Choroid plexus epithelial cell (primary cell): ENCODE data around the gene PLCG2.

Experiments
- DNase-seq: peaks from one replicate; pipeline ENCODE4 v3.0.0-alpha.2; 2010; ENCODE audit warnings: low read depth
- H3K4me3 ChIP-seq: 2 replicates; pipeline ENCODE4 v1.5.1; 2011; ENCODE audit warnings: low read depth, mild to moderate bottlenecking, control low read depth, low read length, moderate library complexity
- CTCF ChIP-seq: conservative IDR thresholded peaks from 2 replicates; pipeline ENCODE4 v1.5.1; 2011; ENCODE audit warnings: low read depth, mild to moderate bottlenecking, control low read depth, inconsistent platforms, low read length, moderate library complexity

Gene PLCG2

DNA sequence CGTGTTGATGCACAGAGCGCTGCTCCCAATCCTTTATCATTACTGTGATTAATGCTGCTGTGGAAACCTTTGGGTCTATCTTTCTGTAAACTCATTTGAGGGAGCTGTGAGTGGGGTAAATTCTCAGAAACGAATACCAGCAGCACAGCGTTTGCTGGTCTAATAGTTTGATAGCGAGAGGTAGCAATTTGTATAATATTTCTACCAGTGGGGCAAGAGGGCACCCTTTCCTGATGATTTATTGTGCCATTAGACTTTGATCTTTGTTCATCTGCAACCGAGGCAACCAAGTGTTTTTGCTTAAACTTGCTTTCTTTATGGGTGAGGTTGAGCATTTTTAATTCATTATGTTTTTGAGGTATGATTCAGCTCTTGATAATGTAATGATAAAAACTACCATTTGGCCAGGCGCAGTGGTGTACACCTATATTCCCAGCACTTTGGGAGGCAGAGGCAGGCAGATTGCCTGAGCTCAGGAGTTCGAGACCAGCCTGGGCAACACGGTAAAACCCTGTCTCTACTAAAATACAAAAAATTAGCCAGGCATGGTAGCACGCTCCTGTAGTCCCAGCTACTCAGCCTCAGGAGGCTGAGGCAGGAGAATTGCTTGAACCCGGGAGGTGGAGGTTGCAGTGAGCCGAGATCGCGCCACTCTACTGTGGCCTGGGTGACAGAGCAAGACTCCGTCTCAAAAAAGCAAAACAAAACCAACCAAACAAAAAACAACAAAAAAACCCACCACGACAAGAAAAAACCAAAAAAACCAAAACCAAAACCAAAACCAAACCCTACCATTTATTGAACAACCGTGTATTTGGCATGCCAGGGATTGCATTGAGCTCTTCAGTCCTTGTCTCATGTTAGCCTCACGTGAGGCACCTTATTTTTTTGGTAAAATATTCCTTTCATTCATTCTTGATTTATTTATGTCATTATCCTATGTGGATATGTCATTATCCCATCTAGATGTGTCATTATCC lies 81.5 kb downstream of the PLCG2 start:
- no peak overlapping the region for H3K4me3 ChIP-seq
- no peak for DNase-seq
- no peak for TF ChIP-seq CTCF

- no peak for DNase-seq
- TF ChIP-seq CTCF, result no peak
These were observed 82.4 kb downstream of the PLCG2 start for GRCh38 chr16:81861503-81861902.

DNA sequence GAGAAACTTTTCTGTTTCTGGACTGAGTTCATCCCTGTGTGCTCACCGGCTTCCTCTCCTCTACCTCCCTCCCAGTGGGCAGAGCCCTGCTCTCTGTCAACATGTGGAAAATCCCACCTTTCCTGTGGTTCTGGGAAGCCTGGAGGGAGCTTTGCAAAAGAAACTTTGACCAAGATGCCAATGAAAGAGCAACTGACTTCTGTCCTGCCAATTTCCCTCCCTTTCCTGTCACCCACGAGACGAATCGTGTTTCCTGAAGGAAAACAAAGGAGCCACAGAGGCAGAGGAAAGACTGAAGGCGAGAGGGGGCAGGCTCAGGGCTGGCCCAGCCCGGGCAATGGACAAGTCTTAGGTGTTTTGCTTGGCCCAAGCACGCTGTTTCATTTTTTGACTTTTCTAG lies 82.8 kb downstream of the PLCG2 start:
- H3K4me3 ChIP-seq, result no peak overlapping the region

More at GRCh38 chr16:81861503-81861902, 82.4 kb downstream of the PLCG2 start:
- H3K4me3 ChIP-seq, result no peak overlapping the region

GRCh38 chr16:81863630-81864352 lies 84.7 kb downstream of the PLCG2 start:
- no peak overlapping the region for H3K4me3 ChIP-seq
- TF ChIP-seq CTCF, result no peak
- peak; percentile 11 for DNase-seq

More for the DNA sequence above, 82.8 kb downstream of the PLCG2 start:
- no peak for DNase-seq
- no peak for TF ChIP-seq CTCF

DNA sequence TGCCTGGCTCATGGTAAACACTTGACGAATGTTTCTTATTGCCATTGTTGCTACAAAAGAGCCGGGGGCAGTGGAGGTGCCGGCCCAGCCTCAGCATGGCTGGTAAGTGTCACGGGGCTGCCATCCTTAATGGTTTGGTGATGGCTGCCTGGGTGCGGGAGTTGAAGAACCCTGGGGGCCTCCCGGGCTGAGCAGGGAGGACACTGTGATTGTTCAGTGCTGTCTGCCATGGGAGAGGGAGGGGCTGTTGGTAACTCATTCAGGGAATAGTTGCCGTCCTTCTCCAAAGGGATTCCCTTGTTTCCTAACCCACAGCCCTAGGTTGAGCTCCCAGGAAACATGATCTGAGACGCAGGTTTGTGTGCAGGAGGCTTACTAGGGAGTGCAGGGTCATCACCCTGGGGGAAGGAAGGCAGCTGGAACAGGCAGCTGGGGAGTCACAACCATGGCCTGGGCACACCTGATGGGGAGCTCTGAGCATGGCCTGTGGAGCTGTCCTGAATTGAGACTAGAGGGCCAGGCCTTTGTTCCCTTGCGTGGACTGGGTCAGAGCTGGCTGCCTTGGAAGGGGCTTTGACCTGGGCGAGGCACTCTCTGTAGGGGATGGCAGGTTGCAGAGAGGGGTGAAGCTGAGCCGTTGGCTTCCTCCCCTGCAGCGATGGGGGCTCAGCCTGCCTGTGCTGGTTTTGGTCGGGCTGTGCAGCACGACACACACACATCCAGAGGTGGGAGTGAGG lies 85.7 kb downstream of the PLCG2 start:
- no peak overlapping the region for H3K4me3 ChIP-seq
- no peak for DNase-seq
- no peak for TF ChIP-seq CTCF

DNA sequence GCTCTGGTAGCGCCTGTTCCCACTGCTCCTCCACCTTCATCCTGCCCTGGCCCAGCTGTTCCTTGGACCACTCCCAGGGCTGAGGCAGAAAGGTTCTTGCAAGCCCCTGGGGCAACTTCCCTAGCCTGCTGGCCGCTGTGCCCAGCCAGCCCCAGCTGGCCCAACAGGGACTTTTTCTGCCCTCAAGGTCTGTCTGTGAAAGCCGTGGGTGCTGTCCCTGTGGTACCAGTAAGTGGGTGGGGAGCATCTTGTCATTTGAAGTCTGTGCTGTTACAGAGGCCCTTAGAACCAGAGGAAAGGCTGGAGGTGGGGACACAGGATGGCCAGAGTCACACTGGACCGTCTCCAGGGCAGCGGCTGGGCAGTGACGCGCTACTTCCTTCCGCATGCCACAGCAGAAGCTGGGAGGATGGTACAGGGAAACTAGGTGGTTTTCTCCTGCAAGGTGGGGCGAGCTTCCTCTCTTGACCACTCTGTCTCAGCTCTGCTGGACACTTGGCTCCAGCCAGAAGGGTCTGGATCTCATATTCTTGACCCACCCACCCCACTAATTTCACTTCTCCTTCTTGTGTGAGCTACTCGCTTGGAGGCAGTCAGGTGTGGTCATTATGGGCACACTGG lies 87.8 kb downstream of the PLCG2 start:
- DNase-seq, result no peak
- no peak overlapping the region for H3K4me3 ChIP-seq
- TF ChIP-seq CTCF, result no peak
